HUES6 (cell line): ENCODE data around the gene AEBP2.
"Not testable (repeated sequence)": the region's sequence is repeated elsewhere in the genome, so short reads cannot be mapped to it uniquely, and the experiment has no call there.

ENCODE experiments used
- H3K27ac ChIP-seq: 2 replicates; pipeline ENCODE4 v1.7.0; 2013; ENCODE audit warnings: low read depth, mild to moderate bottlenecking, low read length, inconsistent platforms
- H3K27me3 ChIP-seq: 2 replicates; pipeline ENCODE4 v1.6.1; 2013; ENCODE audit warnings: low read length; ENCODE audit not compliant: control insufficient read depth, insufficient read depth
- H3K36me3 ChIP-seq: 2 replicates; pipeline ENCODE4 v1.6.1; 2013; ENCODE audit warnings: low read length; ENCODE audit not compliant: control insufficient read depth, insufficient read depth
- H3K4me1 ChIP-seq: 2 replicates; pipeline ENCODE4 v1.6.1; 2013; ENCODE audit warnings: low read length; ENCODE audit not compliant: control insufficient read depth, insufficient read depth
- H3K4me3 ChIP-seq: 2 replicates; pipeline ENCODE4 v1.5.1; 2013; ENCODE audit warnings: low read depth, low read length
- H3K9ac ChIP-seq: one replicate; pipeline ENCODE4 v1.6.1; 2013; ENCODE audit warnings: mild to moderate bottlenecking, low read length
- H3K9me3 ChIP-seq: 2 replicates; pipeline ENCODE4 v1.6.1; 2013; ENCODE audit warnings: low read depth, low read length; ENCODE audit not compliant: control insufficient read depth, insufficient read depth

AEBP2 gene

DNA sequence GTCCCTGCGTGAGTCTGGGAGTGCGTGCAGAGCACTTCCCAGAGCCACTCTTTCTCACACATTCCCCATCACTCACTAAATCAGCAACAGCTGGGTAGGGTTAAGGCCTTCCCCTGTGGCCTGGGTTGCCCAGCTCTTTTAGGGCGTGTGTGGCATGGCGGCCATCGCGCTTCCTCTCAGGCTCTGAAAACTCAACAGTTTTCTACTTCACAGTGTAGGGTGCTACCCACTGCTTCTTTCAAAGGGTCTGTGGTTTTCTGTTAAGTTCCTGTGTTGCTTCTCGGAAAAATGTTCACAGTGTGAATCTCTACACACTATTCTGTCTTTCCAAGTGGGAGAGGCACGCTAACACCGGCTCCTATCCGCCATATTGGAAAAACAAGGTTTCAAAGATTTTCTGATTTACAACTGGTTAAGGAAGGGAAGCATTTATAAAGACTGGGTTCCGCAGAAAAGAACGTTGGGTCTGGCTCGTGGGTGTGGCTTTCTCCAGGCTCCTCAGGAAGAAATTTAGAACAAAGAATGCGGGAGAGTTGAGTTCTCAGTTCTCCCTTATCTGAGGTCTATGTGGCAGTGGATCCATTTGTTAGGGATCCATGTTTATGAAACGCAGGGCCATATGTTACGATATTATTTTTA is 34.9 kb upstream of the AEBP2 start:
- no peaks in the 10 kb centered on the region for H3K36me3 ChIP-seq
- peaks cover 22% of the 10 kb centered on the region for H3K4me1 ChIP-seq
- H3K4me3 ChIP-seq, result no peak overlapping the region
- no peak overlapping the region for H3K27ac ChIP-seq
- H3K27me3 ChIP-seq, result no peaks in the 10 kb centered on the region
- no peaks in the 10 kb centered on the region for H3K9me3 ChIP-seq
- no peak overlapping the region for H3K9ac ChIP-seq

DNA sequence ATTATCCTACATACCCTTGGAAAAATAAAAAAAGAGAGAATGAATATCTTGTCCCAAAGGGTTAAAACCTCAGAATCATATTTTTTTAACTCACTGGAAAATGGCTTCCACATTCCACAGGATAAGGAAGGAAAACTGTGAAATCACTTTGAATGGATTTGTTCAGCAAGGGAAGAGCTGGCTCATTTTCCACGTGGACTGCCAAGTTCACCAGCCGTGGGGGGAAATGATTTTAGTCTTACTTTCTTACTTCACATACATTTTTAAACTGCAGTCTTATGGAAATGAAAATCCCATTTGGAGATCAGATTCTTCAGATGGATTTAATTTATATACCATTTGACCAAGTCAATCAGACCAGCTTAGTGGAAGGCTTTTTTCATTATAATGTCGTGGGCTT is 29.9 kb upstream of the AEBP2 start:
- no peaks in the 10 kb centered on the region for H3K36me3 ChIP-seq
- H3K9me3 ChIP-seq, result no peaks in the 10 kb centered on the region
- peaks cover 32% of the 10 kb centered on the region for H3K4me1 ChIP-seq
- H3K27ac ChIP-seq, result peak overlapping the region; percentile 15; the same call in 1 of the 2 replicates
- no peaks in the 10 kb centered on the region for H3K27me3 ChIP-seq
- no peak overlapping the region for H3K9ac ChIP-seq
- H3K4me3 ChIP-seq, result no peak overlapping the region

- Histone ChIP-seq H3K4me1 (peaks cover 32% of the 10 kb centered on the region), H3K27ac (peak overlapping the region; percentile 15; the same call in 1 of the 2 replicates), H3K9me3 (no peaks in the 10 kb centered on the region), H3K9ac (peak overlapping the region; percentile 46), H3K27me3 (no peaks in the 10 kb centered on the region), H3K36me3 (no peaks in the 10 kb centered on the region), H3K4me3 (peak overlapping the region; percentile 36)
Measured at GRCh38 chr12:19410211-19410610, 29.1 kb upstream of the AEBP2 start.

DNA sequence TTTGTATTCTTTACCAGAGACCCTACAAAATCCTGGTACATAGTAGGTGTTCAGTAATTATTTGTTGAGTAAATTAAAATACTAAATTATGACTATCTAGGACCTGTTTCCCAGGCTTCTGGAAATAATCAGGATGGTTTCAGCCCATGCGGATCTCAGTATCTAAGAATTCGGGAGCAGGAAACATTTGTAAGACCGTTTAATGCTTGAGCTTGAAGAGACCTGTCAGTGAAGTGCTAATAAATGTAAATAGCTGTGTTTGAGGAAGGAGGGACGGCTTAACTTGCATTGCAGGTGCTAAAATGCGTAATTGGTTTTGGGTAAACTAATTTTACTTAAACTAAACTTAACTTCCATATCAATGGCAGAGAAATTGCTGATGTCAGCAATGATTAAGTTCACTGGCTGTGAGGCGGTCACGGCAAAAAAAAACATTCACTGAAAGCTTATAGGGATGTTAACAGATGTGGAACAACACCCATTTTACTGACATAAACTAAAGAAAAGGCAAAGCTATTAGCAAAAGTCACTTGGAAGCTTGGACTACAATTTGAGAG is 28.6 kb upstream of the AEBP2 start:
- Histone ChIP-seq H3K9ac (peak overlapping the region; percentile 46), H3K27ac (peak overlapping the region; percentile 15; the same call in 1 of the 2 replicates), H3K36me3 (no peaks in the 10 kb centered on the region), H3K4me3 (peak overlapping the region; percentile 36), H3K9me3 (no peaks in the 10 kb centered on the region), H3K27me3 (no peaks in the 10 kb centered on the region), H3K4me1 (peaks cover 32% of the 10 kb centered on the region)

DNA sequence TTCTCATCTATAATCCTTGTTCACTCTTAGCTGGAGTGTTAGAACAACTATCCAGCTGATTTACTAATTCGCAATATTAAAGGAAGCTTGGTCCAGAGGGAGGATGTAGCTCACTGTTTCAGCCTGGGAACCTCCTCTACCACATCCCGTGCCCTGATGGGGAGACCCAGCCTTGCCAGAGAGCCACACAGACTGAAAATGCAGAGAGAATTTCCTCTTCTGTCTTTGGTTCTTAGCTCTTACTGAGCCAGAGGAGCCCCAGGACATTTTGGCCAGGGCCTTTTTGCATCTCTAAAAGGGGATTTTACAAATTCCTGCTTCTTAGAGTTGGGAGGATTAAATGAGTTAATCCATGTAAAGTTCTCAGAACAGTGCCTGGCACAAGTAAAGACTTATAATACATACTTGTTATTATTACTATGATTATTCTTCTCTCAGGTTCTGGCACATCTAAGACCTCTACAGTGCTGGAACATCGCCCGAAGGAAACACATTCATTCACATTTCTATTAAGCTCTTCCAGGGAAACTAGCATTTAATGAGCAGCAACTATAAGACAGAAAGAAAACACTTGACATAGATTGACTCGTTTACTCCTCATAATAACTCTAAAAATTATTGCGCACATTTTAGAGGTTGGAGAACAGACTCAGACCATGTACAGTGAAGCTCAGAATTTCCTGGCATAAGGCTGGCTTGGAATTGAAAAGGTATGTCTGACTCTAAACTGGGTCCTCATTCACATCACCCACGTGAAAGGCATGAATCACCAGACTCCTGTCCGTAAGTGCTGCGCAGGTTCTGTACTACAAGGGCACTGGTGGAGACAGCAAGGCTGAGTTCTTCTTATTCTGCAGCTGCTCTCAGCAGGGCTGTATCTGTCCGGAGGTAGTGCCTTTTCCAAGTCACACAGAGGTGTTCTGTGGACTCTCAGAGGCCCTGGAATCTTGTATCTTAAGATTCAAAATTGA is 27.8 kb upstream of the AEBP2 start:
- no peaks in the 10 kb centered on the region for H3K36me3 ChIP-seq
- H3K4me1 ChIP-seq, result peaks cover 32% of the 10 kb centered on the region
- H3K27ac ChIP-seq, result peak overlapping the region; percentile 15; the same call in 1 of the 2 replicates
- no peak overlapping the region for H3K4me3 ChIP-seq
- H3K9me3 ChIP-seq, result no peaks in the 10 kb centered on the region
- no peaks in the 10 kb centered on the region for H3K27me3 ChIP-seq
- H3K9ac ChIP-seq, result no peak overlapping the region

DNA sequence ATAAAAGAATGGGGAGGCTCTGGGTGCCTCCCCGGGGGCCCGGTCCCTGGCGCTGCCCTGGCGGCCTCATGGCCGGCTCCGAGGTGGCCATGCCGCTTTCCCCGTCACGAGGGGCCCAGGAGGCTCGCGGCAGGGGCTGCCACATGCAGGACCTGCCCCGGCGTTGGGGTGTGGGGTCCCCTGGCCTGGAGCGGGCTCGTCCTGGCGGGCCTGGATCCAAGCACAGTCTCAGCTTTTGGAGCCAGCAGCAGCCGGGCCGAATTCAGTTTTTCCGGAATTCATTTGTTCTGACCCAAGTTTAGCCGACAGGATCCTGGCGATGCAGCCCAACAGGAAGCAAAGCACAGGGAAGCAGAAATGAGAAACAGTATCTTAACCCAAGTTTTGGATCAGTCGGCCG is 26.4 kb upstream of the AEBP2 start:
- Histone ChIP-seq H3K27me3 (no peaks in the 10 kb centered on the region), H3K27ac (0 out of 2 replicates have a peak overlapping the region, but pooled peaks have one; percentile 26), H3K9me3 (no peaks in the 10 kb centered on the region), H3K36me3 (no peaks in the 10 kb centered on the region), H3K4me1 (peaks cover 32% of the 10 kb centered on the region), H3K4me3 (no peak overlapping the region), H3K9ac (no peak overlapping the region)

GRCh38 chr12:19413582-19413981 is 25.7 kb upstream of the AEBP2 start:
- H3K27me3 ChIP-seq, H3K9ac ChIP-seq, H3K27ac ChIP-seq, H3K4me3 ChIP-seq, H3K36me3 ChIP-seq, H3K9me3 ChIP-seq: not testable (repeated sequence)
- H3K4me1 ChIP-seq, result peaks cover 32% of the 10 kb centered on the region

GRCh38 chr12:19415563-19415962 is 23.7 kb upstream of the AEBP2 start:
- H3K4me1 ChIP-seq, result peaks cover 14% of the 10 kb centered on the region
- no peaks in the 10 kb centered on the region for H3K9me3 ChIP-seq
- H3K27me3 ChIP-seq, result no peaks in the 10 kb centered on the region
- no peak overlapping the region for H3K4me3 ChIP-seq
- no peak overlapping the region for H3K9ac ChIP-seq
- no peaks in the 10 kb centered on the region for H3K36me3 ChIP-seq
- H3K27ac ChIP-seq, result no peak overlapping the region

DNA sequence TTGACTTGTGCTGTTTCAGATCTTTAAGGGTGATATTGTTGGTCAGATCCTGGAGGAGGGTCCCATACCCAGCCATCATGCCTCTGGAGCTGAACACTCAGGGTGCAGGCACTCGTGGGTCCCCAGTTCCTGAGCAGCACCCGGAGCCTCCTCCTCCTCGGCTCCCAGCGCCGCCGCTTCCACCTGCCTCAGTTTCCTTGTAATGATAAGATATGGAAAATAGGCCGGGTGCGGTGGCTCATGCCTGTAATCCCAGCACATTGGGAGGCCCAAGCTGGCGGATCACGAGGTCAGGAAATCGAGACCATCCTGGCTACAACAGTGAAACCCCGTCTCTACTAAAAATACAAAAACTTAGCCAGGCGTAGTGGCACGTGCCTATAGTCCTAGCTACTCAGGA is 20.2 kb upstream of the AEBP2 start:
- 0 out of 2 replicates have a peak, but pooled peaks cover 3% of the 10 kb centered on the region for H3K4me1 ChIP-seq
- H3K27me3 ChIP-seq, result no peaks in the 10 kb centered on the region
- H3K4me3 ChIP-seq, result no peak overlapping the region
- H3K9ac ChIP-seq, result no peak overlapping the region
- H3K27ac ChIP-seq, result no peak overlapping the region
- H3K36me3 ChIP-seq, result no peaks in the 10 kb centered on the region
- no peaks in the 10 kb centered on the region for H3K9me3 ChIP-seq

DNA sequence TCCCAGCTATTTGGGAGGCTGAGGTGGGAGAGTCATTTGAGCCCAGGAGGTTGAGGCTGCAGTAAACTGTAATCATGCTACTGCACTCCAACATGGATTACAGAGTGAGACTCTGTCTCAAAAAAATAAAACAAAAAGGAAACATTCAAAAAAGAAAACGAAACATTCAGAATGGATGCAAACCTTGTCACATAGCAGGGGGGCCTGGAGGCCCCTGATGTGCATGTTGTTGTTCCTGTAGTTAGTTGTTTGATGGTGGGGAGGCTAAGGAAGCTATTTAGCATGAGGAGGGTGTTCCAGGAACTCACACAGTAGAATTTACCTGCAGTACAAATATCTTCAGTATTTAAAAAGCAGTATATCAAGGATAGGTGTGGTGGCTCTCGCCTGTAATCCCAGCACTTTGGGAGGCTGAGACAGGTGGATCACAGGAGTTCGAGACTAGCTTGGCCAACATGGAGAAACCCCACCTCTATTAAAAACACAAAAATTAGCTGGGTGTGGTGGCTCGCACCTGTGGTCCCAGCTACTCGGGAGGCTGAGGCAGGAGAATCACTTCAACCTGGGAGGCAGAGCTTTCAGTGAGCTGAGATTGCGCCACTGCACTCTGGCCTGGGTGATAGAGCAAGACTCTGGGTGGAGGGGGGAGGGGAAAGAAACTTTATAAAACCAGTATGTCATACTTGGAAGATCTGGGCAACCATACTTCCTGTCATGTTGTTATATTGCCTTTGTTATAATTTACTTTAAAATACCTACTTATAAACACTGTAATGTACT is 17.6 kb upstream of the AEBP2 start:
- H3K36me3 ChIP-seq, result no peaks in the 10 kb centered on the region
- H3K4me1 ChIP-seq, result 0 out of 2 replicates have a peak, but pooled peaks cover 3% of the 10 kb centered on the region
- no peak overlapping the region for H3K9ac ChIP-seq
- no peak overlapping the region for H3K27ac ChIP-seq
- no peaks in the 10 kb centered on the region for H3K27me3 ChIP-seq
- no peak overlapping the region for H3K4me3 ChIP-seq
- H3K9me3 ChIP-seq, result peaks cover 8% of the 10 kb centered on the region; the same call in 1 of the 2 replicates
